HG03521 (cell line): ENCODE data around the gene SERINC2.
A peak's percentile ranks its signal among the peaks of the same experiment; 100 is the strongest.
"Not testable (repeated sequence)": the region's sequence is repeated elsewhere in the genome, so short reads cannot be mapped to it uniquely, and the experiment has no call there.

Source experiments
- ATAC-seq: cut with Tn5 transposase; IDR thresholded peaks from one replicate; pipeline ENCODE4 v1.9.1; 2021; ENCODE audit warnings: mild to moderate bottlenecking, moderate library complexity; ENCODE audit not compliant: unreplicated experiment

The SERINC2 gene

GRCh38 chr1:31412205-31412604, 808 bp upstream of the SERINC2 start:
- ATAC-seq = no peak

- no peak for ATAC-seq
Measured at GRCh38 chr1:31413405-31414001, 490 bp downstream of the SERINC2 start.

GRCh38 chr1:31414980-31415370, 2.0 kb downstream of the SERINC2 start:
- no peak for ATAC-seq

DNA sequence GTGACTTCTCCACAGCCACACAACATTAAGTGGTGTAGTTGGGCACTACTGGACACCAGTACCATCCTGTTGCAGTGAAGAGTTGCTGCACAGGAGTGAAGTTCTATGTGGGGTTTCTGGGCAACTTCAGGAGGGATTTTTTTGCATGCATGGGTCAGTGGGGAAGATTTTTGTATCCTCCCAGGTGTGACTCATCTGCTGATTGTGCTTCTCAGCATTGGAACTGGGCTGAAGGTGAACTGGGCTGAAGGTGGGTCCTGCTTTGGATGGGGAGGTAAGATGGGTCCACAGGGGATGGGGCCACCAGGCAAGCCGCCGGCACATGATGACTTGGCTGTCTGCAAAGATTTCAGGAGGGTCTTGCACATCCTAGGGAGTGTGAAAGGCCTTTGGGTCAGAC, 2.6 kb downstream of the SERINC2 start:
- ATAC-seq = no peak

DNA sequence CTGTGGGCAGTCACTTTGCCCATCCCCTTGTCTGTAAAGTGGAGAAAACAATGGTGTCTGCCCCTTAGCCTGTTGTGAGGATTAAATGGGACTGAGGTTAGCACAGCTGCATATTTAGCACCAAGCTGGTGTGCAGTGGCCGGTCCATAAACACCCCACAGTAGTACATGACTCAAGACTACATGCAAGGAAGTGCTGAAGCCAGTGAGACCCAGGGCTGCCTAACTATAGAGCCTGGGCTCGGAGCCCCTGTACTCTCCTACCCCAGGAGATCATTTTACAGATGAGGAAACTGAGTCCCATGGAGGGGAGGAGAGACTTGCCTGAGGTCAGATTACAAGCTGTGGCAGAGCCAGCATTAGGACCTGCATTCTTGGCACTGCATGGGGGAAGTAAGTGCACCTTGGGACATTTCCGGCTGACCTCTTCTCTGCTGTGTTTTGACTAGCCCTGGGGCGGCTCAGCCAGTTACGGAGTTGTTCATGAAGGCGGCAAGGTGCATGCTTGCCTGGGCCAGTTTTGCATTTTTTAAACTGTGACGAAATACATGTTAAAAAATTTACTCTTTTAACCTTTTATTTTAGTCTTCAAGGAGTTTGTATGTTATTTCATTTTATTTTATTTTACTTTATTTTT, 3.2 kb downstream of the SERINC2 start:
- no peak for ATAC-seq

DNA sequence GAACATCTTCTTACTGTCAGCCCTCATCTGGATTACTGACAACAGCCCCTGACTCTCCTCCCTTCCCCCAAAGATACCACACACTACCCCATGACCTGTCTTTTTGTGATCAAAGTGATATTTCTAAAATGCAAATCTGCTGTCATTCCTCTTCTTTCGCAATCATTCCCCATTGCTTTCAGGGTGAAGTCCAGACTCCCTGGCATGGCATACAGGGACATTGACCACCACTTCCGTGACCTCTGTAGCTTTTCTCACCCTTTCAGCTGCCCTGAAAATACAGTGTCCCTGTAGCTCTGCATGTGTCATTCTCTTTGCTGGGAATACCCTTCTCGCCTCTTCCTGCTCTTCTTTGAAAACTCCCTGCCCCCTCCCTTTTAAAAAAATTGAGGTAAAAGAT, 4.1 kb downstream of the SERINC2 start:
- no peak for ATAC-seq

GRCh38 chr1:31418626-31419323, 5.8 kb downstream of the SERINC2 start:
- no peak for ATAC-seq

GRCh38 chr1:31420716-31421115, 7.7 kb downstream of the SERINC2 start:
- no peak for ATAC-seq

GRCh38 chr1:31421371-31422040, 8.5 kb downstream of the SERINC2 start:
- ATAC-seq = no peak

DNA sequence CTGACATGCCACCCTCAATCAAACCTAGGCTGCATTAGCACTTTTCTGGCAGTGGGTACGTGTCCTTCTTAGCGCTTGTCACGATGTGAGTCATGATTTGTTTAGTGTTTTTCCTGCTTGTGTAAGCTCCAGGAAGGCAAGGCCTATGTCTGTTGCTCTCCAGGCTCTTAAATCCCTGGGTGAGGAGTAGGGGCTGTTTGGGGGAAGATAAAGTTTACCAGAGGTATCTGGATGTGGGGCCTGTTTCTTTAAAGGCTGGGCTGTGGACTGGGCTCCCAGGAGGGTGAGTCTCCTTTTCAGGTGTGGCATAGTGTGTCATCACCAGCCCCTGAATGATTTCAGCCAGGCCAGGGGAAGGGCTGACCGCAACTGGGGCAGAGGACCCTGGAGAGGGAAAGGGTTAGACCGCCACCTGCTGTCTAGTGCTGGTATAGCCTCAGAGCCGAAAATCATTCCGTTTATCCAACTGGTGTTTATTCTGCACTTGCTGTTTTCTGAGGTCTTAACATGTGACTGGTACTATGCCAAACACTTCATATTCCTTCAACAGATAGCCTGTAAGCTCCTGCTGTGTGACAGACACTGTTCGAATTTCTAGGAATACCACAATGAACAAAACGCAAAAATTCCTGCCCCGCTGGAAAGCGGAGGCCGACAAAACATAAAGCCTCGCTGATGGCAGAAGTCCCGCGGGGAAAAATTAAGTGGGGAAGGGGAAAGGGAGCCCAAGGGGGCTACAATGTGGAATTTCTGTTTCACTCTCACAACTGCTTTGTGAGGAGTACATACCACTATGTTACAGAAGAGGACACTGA, 9.7 kb downstream of the SERINC2 start:
- no peak for ATAC-seq

DNA sequence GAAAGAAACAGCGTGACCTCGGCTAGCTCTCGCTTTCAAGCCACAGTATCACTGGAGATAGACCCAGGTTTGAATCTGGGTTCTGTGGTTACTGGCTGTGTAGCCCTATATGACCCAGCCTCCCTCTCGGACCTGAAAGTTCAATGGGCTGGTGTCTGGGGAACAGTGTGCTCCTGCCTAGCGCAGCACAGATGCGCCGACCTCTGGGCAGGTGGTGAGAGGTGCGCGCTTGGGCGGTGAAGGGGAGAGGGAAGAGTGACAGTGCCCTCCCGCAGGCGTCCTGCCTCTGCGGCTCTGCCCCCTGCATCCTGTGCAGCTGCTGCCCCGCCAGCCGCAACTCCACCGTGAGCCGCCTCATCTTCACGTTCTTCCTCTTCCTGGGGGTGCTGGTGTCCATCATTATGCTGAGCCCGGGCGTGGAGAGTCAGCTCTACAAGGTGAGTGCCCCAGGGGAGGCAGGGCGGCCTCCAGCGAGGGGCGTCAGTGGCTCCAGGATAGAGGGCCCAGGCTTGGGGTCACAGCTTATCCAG, 10.5 kb downstream of the SERINC2 start:
- ATAC-seq = peak; percentile 67

DNA sequence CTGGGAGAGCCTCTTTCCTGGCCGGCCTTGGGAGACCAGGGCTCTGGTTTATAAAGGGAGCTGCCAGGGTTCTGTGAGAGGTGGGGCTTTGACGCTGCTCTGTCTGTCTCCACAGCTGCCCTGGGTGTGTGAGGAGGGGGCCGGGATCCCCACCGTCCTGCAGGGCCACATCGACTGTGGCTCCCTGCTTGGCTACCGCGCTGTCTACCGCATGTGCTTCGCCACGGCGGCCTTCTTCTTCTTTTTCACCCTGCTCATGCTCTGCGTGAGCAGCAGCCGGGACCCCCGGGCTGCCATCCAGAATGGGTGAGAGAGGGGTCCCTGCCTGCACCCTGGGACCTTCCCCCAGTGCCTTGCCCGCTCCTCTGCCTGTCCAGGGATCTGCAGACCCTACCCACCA, 11.6 kb downstream of the SERINC2 start:
- ATAC-seq = no peak

- no peak for ATAC-seq
Measured at GRCh38 chr1:31425301-31426081, 12.5 kb downstream of the SERINC2 start.

- ATAC-seq = no peak
Measured at GRCh38 chr1:31426249-31426922, 13.4 kb downstream of the SERINC2 start.

DNA sequence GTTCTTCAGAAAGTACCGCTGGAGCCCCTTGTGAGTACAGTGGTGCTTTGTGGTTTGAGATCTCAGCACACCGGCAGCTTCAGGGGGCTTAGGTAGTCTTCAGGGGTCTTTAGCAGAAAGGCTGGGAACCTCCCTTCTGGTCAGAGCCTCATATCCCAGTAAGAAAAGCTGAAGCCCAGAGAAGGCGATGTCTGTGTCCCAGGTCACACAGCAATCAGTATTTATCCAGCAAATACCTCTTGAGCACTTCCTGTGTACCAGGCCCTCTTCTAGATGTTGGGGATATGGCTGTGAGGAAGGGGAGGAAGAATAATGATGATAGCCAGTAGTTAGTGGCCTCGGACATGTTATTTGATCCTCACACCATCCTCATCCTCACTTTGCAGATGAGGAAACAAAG, 14.3 kb downstream of the SERINC2 start:
- no peak for ATAC-seq

- no peak for ATAC-seq
Measured at GRCh38 chr1:31428436-31429221, 15.6 kb downstream of the SERINC2 start.

DNA sequence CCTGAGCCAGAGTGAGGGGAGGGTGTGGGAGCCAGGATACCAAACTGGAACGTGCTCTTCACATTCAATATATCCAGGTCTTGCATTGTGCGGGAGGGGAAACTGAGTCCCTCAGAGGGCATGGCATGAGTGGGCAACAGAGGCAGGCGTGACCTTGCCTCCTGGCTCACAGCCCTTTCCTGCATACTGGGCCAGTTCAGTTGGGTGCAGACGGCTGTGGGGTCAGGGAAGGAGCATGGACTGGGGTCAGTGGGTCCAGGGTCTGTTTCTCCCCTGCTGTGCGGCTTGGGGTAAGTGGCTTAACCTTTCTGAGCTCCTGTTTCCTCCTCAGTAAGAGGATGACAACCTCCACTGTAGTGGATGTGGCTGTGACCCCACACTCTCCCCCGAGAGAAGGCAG, 16.6 kb downstream of the SERINC2 start:
- ATAC-seq = no peak

GRCh38 chr1:31431351-31432257, 18.6 kb downstream of the SERINC2 start:
- ATAC-seq = not testable (repeated sequence)
